DMS53 (cell line): Measurements from ENCODE around the gene USP17L11.
"Not testable (repeated sequence)": the region's sequence is repeated elsewhere in the genome, so short reads cannot be mapped to it uniquely, and the experiment has no call there.

Source experiments
- DNase-seq: peaks from one replicate; lab custom pipeline; 2025; lab: John Stamatoyannopoulos, UW

USP17L11 gene, protein sequence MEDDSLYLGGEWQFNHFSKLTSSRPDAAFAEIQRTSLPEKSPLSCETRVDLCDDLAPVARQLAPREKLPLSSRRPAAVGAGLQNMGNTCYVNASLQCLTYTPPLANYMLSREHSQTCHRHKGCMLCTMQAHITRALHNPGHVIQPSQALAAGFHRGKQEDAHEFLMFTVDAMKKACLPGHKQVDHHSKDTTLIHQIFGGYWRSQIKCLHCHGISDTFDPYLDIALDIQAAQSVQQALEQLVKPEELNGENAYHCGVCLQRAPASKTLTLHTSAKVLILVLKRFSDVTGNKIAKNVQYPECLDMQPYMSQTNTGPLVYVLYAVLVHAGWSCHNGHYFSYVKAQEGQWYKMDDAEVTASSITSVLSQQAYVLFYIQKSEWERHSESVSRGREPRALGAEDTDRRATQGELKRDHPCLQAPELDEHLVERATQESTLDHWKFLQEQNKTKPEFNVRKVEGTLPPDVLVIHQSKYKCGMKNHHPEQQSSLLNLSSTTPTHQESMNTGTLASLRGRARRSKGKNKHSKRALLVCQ

DNA sequence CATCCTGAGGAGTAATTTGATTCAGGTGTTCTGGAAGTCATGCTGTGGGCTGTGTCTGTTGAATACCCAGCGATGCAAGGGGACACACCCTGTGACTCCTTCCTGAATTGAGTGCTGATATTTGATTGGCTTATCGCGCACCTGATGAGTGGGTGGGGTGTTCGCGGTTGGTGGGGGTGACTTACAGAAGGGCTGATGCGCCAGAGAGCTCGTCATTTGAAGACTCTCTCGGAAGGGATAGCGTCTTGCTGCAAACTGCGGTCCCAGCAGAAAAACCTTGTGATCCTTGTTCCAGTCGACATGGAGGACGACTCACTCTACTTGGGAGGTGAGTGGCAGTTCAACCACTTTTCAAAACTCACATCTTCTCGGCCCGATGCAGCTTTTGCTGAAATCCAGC lies at the start of gene USP17L11:
Gene USP17L11 (plus strand): TSS at position 301 of the 400 bp plus-strand sequence. CDS start 0 bp downstream, at position 301.
- not testable (repeated sequence) for DNase-seq

DNA sequence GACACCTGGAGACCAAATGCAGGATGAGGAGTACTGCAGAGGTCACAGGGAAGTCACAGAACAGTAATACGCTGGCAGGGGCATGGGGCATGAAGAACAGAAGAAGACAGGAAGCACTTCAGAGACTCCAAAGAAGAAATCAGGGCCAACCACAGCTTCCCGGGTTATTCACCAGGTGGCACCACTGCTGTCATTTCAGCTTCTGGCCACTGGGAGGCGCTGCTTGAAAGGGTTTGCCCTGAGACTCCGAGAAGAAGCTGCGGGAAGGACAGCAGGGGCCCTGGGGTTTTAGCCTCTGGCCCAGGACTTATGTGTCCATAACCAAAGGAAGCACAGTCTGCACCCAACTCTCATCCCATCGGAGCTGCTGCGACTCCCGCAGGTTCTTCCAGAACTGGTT lies 49.2 kb upstream of the USP17L11 start:
- DNase-seq = not testable (repeated sequence)

GRCh38 chr4:9169791-9170459 lies 45.3 kb upstream of the USP17L11 start, which contains the start of gene FAM90A26:
Gene FAM90A26, plus strand, starts transcription at chr4:9170409. Its CDS starts 2,764 bp downstream, at chr4:9173173.
- DNase-seq = not testable (repeated sequence)

DNA sequence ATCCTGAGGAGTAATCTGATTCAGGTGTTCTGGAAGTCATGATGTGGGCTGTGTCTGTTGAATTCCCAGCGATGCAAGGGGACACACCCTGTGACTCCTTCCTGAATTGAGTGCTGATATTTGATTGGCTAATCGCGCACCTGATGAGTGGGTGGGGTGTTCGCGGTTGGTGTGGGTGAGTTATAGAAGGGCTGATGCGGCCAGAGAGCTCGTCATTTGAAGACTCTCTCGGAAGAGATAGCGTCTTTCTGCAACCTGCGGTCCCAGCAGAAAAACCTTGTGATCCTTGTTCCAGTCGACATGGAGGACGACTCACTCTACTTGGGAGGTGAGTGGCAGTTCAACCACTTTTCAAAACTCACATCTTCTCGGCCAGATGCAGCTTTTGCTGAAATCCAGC lies 4.8 kb upstream of the USP17L11 start, which contains the start of gene USP17L10:
Gene USP17L10 (plus strand): TSS at position 301 of the 400 bp plus-strand sequence. CDS start 0 bp downstream, at position 301.
- not testable (repeated sequence) for DNase-seq

DNA sequence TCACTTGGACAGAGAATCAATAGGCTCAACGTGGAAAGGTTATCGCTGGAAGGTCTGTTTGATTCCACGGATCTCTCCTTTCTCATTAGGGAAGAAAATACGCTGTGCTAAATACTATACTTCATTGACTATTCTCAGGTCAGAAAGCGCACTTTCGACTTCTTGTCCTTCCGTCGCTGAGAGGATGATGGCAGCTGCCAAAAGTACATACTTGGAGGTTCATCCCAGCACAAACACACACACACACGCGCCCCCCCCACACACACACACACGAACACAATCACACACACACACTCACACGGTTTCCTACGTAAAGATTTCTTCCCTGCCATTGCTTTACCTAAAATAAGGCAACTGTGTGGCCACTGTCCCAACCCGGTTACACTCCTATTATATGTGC lies 504 bp upstream of the USP17L11 start:
- DNase-seq = not testable (repeated sequence)

DNA sequence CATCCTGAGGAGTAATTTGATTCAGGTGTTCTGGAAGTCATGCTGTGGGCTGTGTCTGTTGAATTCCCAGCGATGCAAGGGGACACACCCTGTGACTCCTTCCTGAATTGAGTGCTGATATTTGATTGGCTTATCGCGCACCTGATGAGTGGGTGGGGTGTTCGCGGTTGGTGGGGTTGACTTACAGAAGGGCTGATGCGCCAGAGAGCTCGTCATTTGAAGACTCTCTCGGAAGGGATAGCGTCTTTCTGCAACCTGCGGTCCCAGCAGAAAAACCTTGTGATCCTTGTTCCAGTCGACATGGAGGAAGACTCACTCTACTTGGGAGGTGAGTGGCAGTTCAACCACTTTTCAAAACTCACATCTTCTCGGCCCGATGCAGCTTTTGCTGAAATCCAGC lies 4.6 kb downstream of the USP17L11 start, which contains the start of gene USP17L12:
Gene USP17L12 (plus strand): TSS at position 301 of the 400 bp plus-strand sequence. CDS start 0 bp downstream, at position 301.
- DNase-seq = not testable (repeated sequence)

DNA sequence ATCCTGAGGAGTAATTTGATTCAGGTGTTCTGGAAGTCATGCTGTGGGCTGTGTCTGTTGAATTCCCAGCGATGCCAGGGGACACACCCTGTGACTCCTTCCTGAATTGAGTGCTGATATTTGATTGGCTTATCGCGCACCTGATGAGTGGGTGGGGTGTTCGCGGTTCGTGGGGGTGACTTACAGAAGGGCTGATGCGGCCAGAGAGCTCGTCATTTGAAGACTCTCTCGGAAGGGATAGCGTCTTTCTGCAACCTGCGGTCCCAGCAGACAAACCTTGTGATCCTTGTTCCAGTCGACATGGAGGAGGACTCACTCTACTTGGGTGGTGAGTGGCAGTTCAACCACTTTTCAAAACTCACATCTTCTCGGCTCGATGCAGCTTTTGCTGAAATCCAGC lies 9.4 kb downstream of the USP17L11 start, which contains the start of gene USP17L13:
Gene USP17L13 (plus strand): TSS at position 301 of the 400 bp plus-strand sequence. CDS start 0 bp downstream, at position 301.
- not testable (repeated sequence) for DNase-seq

DNA sequence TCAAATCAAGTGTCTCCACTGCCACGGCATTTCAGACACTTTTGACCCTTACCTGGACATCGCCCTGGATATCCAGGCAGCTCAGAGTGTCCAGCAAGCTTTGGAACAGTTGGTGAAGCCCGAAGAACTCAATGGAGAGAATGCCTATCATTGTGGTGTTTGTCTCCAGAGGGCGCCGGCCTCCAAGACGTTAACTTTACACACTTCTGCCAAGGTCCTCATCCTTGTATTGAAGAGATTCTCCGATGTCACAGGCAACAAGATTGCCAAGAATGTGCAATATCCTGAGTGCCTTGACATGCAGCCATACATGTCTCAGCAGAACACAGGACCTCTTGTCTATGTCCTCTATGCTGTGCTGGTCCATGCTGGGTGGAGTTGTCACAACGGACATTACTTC lies 15.0 kb downstream of the USP17L11 start:
- not testable (repeated sequence) for DNase-seq

GRCh38 chr4:9234085-9234484 lies 18.9 kb downstream of the USP17L11 start, which contains the start of gene USP17L15:
Gene USP17L15, plus strand, starts transcription at chr4:9234385. Its CDS starts 0 bp downstream, at chr4:9234385.
- DNase-seq = not testable (repeated sequence)

DNA sequence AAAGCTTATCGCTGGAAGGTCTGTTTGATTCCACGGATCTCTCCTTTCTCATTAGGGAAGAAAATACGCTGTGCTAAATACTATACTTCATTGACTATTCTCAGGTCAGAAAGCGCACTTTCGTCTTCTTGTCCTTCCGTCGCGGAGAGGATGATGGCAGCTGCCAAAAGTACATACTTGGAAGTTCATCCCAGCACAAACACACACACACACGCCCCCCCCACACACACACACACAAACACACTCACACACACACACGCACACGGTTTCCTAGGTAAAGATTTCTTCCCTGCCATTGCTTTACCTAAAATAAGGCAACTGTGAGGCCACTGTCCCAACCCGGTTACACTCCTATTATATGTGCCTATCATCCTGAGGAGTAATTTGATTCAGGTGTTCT lies 23.3 kb downstream of the USP17L11 start:
- DNase-seq = not testable (repeated sequence)

DNA sequence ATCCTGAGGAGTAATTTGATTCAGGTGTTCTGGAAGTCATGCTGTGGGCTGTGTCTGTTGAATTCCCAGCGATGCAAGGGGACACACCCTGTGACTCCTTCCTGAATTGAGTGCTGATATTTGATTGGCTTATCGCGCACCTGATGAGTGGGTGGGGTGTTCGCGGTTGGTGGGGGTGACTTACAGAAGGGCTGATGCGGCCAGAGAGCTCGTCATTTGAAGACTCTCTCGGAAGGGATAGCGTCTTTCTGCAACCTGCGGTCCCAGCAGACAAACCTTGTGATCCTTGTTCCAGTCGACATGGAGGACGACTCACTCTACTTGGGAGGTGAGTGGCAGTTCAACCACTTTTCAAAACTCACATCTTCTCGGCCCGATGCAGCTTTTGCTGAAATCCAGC lies 28.4 kb downstream of the USP17L11 start, which contains the start of gene USP17L17:
Gene USP17L17 (plus strand): TSS at position 301 of the 400 bp plus-strand sequence. CDS start 0 bp downstream, at position 301.
- DNase-seq = not testable (repeated sequence)

GRCh38 chr4:9247953-9248680 lies 32.9 kb downstream of the USP17L11 start, which contains the start of gene USP17L18:
Gene USP17L18, plus strand, starts transcription at chr4:9248630. Its CDS starts 0 bp downstream, at chr4:9248630.
- DNase-seq = not testable (repeated sequence)

- DNase-seq = not testable (repeated sequence)
Measured at GRCh38 chr4:9253078-9253477, 37.9 kb downstream of the USP17L11 start, which contains the start of gene USP17L19. Gene USP17L19, plus strand, starts transcription at chr4:9253378. Its CDS starts 0 bp downstream, at chr4:9253378.

DNA sequence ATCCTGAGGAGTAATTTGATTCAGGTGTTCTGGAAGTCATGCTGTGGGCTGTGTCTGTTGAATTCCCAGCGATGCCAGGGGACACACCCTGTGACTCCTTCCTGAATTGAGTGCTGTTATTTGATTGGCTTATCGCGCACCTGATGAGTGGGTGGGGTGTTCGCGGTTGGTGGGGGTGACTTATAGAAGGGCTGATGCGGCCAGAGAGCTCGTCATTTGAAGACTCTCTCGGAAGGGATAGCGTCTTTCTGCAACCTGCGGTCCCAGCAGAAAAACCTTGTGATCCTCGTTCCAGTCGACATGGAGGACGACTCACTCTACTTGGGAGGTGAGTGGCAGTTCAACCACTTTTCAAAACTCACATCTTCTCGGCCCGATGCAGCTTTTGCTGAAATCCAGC lies 42.6 kb downstream of the USP17L11 start, which contains the start of gene USP17L20:
Gene USP17L20 (plus strand): TSS at position 301 of the 400 bp plus-strand sequence. CDS start 0 bp downstream, at position 301.
- not testable (repeated sequence) for DNase-seq

GRCh38 chr4:9262572-9262971 lies 47.4 kb downstream of the USP17L11 start, which contains the start of gene USP17L21:
Gene USP17L21, plus strand, starts transcription at chr4:9262872. Its CDS starts 0 bp downstream, at chr4:9262872.
- not testable (repeated sequence) for DNase-seq
